Left lung (tissue), 10 donors: ENCODE measurements around the gene GPX7. TPM values are rescaled to one million over a fixed set of nuclear protein-coding genes. Genes with fewer than 3 reads are reported as not detected.

ENCODE experiments used
- ATAC-seq: fragments of 200-7000 bp; cut with Tn5 transposase; one replicate; pipeline ENCODE4 v1.9.1; 2020; ENCODE audit warnings: moderate library complexity
- DNase-seq, 4 donors: peaks; one replicate each; pipeline ENCODE4 v3.0.0-alpha.2; 2013 to 2020
- H3K27ac ChIP-seq, 2 donors: fragments of 200-600 bp; sonication (generic) in 1 of 2; one replicate each; pipeline versions ENCODE4 v1.5.0 to v1.8.0; 2020 to 2021
- H3K27me3 ChIP-seq, 2 donors: fragments of 200-600 bp; sonication (generic) in 1 of 2; one replicate each; pipeline versions ENCODE4 v1.5.0 to v1.8.0; 2020 to 2021
- H3K36me3 ChIP-seq, 2 donors: fragments of 200-600 bp; sonication (generic) in 1 of 2; one replicate each; pipeline versions ENCODE4 v1.5.0 to v1.8.0; 2020 to 2021
- H3K4me1 ChIP-seq, 2 donors: fragments of 200-600 bp; one replicate each; pipeline ENCODE4 v1.8.0; 2021
- H3K4me3 ChIP-seq, 2 donors: fragments of 200-600 bp; sonication (generic) in 1 of 2; one replicate each; pipeline versions ENCODE4 v1.5.0 to v1.8.0; 2020 to 2021; ENCODE audit warnings: mild to moderate bottlenecking in 1 of 2
- H3K9me3 ChIP-seq, 2 donors: fragments of 200-600 bp; sonication (generic) in 1 of 2; one replicate each; pipeline versions ENCODE4 v1.5.0 to v1.8.0; 2020 to 2021
- intact Hi-C, 2 donors: fragments of 100-400 bp; cut with DNase I; formaldehyde crosslinking; loops; one replicate each; pipeline versions ENCODE4 v1.11.2 to v1.14.2; 2022
- polyA plus RNA-seq, 6 donors: library from polyadenylated mRNA; unstranded; fragments of 120-200 nt; gene quantifications; one replicate each; pipeline ENCODE4 v1.2.1, GENCODE V29; 2013; ENCODE audit not compliant: insufficient read length in 6 of 6
- total RNA-seq, 2 donors: library from RNA; stranded (reverse); fragmentation: NEBNext Ultra II Directional; extraction: Animal tissue kit (Norgen Biotek cat#: 25700); gene quantifications; one replicate each; pipeline ENCODE4 v1.2.1, GENCODE V29; 2021
- TF ChIP-seq, protein P1 (sequence below), 2 donors: fragments of 200-600 bp; sonication (generic) in 1 of 2; IDR thresholded peaks; one replicate each; pipeline versions ENCODE4 v1.5.0 to v1.8.0; 2021; ENCODE audit warnings: antibody characterized with exemption in 2 of 2
- donor health status: DM: no; HTN: yes; CAD: no.
- donor health status: DM: no; HTN: no; CAD: no.

Gene GPX7
- total and polyA plus RNA-seq, 8 donors = 12.6 to 89.4 (median 75.4) TPM

- H3K4me3 ChIP-seq = no peak overlapping the region
- H3K9me3 ChIP-seq = no peaks in the 10 kb centered on the region
- intact Hi-C loops = no loop called here
- H3K36me3 ChIP-seq = no peaks in the 10 kb centered on the region
- TF ChIP-seq, protein P1, sequence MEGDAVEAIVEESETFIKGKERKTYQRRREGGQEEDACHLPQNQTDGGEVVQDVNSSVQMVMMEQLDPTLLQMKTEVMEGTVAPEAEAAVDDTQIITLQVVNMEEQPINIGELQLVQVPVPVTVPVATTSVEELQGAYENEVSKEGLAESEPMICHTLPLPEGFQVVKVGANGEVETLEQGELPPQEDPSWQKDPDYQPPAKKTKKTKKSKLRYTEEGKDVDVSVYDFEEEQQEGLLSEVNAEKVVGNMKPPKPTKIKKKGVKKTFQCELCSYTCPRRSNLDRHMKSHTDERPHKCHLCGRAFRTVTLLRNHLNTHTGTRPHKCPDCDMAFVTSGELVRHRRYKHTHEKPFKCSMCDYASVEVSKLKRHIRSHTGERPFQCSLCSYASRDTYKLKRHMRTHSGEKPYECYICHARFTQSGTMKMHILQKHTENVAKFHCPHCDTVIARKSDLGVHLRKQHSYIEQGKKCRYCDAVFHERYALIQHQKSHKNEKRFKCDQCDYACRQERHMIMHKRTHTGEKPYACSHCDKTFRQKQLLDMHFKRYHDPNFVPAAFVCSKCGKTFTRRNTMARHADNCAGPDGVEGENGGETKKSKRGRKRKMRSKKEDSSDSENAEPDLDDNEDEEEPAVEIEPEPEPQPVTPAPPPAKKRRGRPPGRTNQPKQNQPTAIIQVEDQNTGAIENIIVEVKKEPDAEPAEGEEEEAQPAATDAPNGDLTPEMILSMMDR (IDR thresholded peaks at IDR 0.05) = no peak
- no peak overlapping the region for H3K27ac ChIP-seq
- ATAC-seq (no peak), DNase-seq (no peak)
- H3K27me3 ChIP-seq = no peaks in the 10 kb centered on the region
- no peaks in the 10 kb centered on the region for H3K4me1 ChIP-seq
These were observed 49.7 kb downstream of the GPX7 start for GRCh38 chr1:52651904-52652303.

GRCh38 chr1:52653207-52653849, 51.2 kb downstream of the GPX7 start:
- Histone ChIP-seq H3K27me3 (no peaks in the 10 kb centered on the region), H3K36me3 (no peaks in the 10 kb centered on the region), H3K27ac (no peak overlapping the region), H3K4me1 (no peaks in the 10 kb centered on the region), H3K4me3 (no peak overlapping the region), H3K9me3 (no peaks in the 10 kb centered on the region)
- intact Hi-C loops = no loop called here
- no peak for DNase-seq
- TF ChIP-seq, protein P1 (IDR thresholded peaks at IDR 0.05) = no peak
- ATAC-seq = no peak

DNA sequence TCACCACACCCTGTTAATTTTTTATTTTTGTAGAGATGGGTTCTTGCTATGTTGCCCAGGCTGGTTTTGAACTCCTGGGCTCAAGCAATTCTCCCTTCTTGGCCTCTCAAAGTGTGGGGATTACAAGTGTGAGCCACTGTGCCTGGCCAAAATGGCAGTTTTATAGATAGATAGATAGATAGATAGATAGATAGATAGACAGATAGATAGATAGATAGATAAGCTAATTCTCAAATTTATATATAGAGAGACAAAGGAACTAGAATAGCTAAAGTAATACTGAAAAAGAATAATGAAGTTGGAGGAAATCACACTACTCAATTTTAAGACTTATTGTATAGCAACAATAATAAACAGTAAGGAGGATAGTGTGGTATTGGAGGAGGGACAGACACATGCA, 51.9 kb downstream of the GPX7 start:
- H3K27me3 ChIP-seq = no peaks in the 10 kb centered on the region
- no peak for DNase-seq
- no peaks in the 10 kb centered on the region for H3K9me3 ChIP-seq
- no peak overlapping the region for H3K4me3 ChIP-seq
- intact Hi-C loops = no loop called here
- no peak overlapping the region for H3K27ac ChIP-seq
- TF ChIP-seq, protein P1 (IDR thresholded peaks at IDR 0.05) = no peak
- ATAC-seq = no peak
- no peaks in the 10 kb centered on the region for H3K36me3 ChIP-seq
- H3K4me1 ChIP-seq = no peaks in the 10 kb centered on the region

DNA sequence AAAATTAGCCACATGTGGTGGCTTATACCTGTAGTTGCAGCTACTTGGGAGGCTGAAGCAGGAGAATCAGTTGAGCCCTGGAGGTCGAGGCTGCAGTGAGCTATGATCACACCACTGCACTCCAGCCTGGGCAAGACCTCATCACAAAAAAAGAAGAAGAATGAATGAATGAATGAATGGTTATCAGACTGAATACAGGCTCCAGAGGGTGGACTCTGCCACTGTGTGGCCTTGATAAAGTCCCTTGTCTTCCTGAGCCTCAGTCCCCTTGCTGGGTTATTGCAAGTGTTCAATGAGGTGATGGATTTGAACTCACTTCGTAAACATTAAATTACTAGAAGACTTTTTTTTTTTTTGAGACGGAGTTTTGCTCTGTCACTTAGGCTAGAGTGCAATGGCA, 55.5 kb downstream of the GPX7 start:
- H3K4me3 ChIP-seq = no peak overlapping the region
- H3K4me1 ChIP-seq = no peaks in the 10 kb centered on the region
- H3K27me3 ChIP-seq = no peaks in the 10 kb centered on the region
- no peak overlapping the region for H3K27ac ChIP-seq
- ATAC-seq (no peak), DNase-seq (no peak)
- intact Hi-C loops = no loop called here
- TF ChIP-seq, protein P1 (IDR thresholded peaks at IDR 0.05) = no peak
- H3K36me3 ChIP-seq = no peaks in the 10 kb centered on the region
- H3K9me3 ChIP-seq = no peaks in the 10 kb centered on the region

Other genes starting within 250 kb of the GPX7 start
- 10 to 100 TPM; 45.1 to 49.1 TPM for gene CC2D1B, start 236.2 kb upstream of the GPX7 start, total RNA-seq
- gene CC2D1B, start 236.2 kb upstream of the GPX7 start, polyA plus RNA-seq = 10 to 100 TPM; 23.6 to 32.8 (median 24.8) TPM
- gene ORC1, start 197.9 kb upstream of the GPX7 start, total RNA-seq = 1 to 10 TPM; 2.3 to 4.7 TPM
- gene ORC1, start 197.9 kb upstream of the GPX7 start, polyA plus RNA-seq = 1 to 10 TPM; 5.3 to 9.7 (median 7.5) TPM
- 10 to 100 TPM; 31.3 to 36.6 TPM for gene PRPF38A, start 197.8 kb upstream of the GPX7 start, total RNA-seq
- 10 to 100 TPM; 76.3 to 87.1 (median 81.0) TPM for gene PRPF38A, start 197.8 kb upstream of the GPX7 start, polyA plus RNA-seq
- 10 to 100 TPM; 37.5 to 40.1 TPM for gene TUT4, start 49.3 kb upstream of the GPX7 start, total RNA-seq
- 100 to 1,000 TPM; 104 to 138 (median 123) TPM for gene TUT4, start 49.3 kb upstream of the GPX7 start, polyA plus RNA-seq
- 1 to 10 TPM in 1 of 2 donors, not detected in 1; 1.6 TPM for gene SHISAL2A, start 30.8 kb downstream of the GPX7 start, total RNA-seq
- under 1 TPM; 0.48 to 0.92 (median 0.66) TPM for gene SHISAL2A, start 30.8 kb downstream of the GPX7 start, polyA plus RNA-seq
- gene COA7, start 96.0 kb downstream of the GPX7 start, total RNA-seq = 10 to 100 TPM; 13.4 to 24.8 TPM
- gene COA7, start 96.0 kb downstream of the GPX7 start, polyA plus RNA-seq = 10 to 100 TPM in 5 of 6 donors, 1 to 10 TPM in 1; 9.8 to 13.9 (median 12.3) TPM
- gene ZYG11B, start 124.1 kb downstream of the GPX7 start, total RNA-seq = 10 to 100 TPM; 34.4 to 34.6 TPM
- gene ZYG11B, start 124.1 kb downstream of the GPX7 start, polyA plus RNA-seq = 10 to 100 TPM; 23.3 to 28.7 (median 27.3) TPM
- under 1 TPM in 1 of 2 donors, not detected in 1; 0.12 TPM for gene ZYG11A, start 240.4 kb downstream of the GPX7 start, total RNA-seq
- under 1 TPM; 0.09 to 0.27 (median 0.16) TPM for gene ZYG11A, start 240.4 kb downstream of the GPX7 start, polyA plus RNA-seq